Activated naive CD4-positive, alpha-beta T cell treated with Interleukin-2 at 50 U/mL for 16 hours (primary cell): ENCODE results near the gene S1PR2.
"Not testable (repeated sequence)": the region's sequence is repeated elsewhere in the genome, so short reads cannot be mapped to it uniquely, and the experiment has no call there.

Experiments used
- DNase-seq: peaks from one replicate; pipeline ENCODE4 v3.0.0-alpha.2; 2020

The S1PR2 gene

DNA sequence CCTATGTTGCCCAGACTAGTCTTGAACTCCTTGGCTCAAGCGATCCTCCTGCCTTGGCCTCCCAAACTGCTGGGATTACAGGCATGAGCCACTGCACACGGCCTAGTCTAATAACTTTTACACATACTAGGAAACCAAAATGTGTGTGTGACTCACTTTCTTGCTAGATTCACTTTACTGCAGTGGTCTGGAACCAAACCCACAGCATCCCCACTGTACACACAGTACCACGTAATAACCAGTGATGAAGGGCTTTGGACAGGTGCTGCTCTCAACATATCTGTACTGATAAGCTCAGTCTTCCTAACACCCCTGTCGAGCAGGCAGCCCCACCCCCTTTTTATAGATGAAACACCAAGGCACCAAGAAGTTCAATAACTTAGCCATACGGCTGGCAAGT lies 41.5 kb downstream of the S1PR2 start:
- DNase-seq = peak; percentile 25

DNA sequence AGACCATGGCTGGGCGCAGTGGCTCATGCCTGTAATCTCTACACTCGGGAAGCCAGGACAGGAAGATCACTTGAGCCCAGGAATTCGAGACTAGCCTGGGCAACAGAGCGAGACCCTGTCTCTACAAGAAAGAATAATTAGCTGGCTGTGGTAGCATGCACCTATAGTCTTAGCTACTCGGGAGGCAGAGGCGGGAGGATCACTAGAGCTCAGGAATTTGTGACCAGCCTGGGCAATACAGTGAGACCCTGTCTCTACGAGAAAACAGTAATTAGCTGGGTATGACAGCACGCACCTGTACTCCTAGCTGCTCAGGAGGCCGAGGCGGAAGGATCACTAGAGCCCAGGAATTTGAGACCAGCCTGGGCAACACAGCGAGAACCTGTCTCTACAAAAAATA lies 43.8 kb downstream of the S1PR2 start:
- DNase-seq = no peak

DNA sequence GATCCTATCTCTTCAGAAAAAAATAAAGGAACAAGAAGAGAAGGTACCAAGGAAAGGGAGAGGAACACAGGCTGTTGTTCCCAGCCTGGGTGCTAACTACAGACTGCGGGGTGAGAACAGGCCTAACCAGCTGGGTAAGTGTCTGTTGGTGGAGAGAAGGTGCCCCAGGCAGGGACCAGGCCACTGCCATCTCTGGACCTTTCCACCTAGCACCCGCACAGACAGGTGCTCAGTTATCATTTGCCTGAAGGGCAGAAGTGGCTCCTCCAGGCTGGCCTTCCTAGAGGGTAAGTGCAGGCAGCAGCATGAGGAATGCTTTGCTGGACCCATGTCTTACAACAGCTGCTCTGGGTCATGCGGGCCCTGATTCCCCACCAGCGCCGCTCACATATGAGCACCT lies 46.5 kb downstream of the S1PR2 start:
- no peak for DNase-seq

DNA sequence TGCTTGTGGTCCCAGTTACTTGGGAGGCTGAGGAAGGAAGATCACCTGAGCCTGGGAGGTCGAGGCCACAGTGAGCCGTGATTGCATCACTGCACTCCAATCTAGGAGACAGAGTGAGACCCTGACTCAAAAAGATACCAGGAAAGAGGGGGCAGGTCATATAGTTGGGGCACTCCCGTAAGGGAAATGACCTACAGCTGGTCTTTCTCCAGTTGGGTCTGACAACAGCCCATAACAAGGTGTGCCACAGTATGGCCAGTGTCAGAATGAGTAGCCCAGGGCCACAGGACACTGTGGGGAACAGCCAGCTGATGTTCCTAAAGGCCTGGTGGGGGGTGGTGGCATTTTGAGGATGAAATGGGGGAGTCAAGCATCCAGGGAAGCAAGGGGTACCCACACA lies 47.2 kb downstream of the S1PR2 start:
- DNase-seq = no peak

DNA sequence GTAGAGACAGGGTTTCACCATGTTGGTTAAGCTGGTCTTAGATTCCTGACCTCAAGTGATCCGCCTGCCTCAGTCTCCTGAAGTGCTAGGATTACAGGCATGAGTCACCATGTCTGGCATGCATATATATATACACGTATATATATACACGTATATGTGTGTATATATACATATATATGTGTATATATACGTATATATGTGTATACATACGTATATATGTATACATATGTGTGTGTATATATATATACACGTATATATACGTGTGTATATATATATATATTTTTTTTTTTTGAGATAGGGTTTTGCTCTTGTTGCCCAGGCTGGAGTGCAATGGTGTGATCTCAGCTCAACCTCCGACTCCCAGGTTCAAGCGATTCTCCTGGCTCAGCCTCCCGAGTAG lies 48.3 kb downstream of the S1PR2 start:
- no peak for DNase-seq

DNA sequence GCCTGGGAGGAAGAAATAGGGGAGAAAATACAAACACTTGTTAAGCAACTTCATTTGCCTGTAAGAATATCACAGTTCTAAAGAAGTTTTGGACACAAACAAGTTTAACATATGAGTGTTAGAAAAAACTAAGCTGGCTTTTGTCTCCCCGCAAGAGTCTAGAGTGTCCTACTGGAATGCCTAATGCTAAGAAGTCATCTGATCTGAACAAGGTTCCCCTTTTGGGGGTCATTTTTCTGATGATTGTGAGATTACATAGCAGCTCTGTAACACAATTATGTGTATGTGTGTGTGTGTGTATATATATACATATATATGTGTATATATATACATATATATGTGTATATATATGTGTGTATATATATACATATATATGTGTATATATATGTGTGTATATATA lies 49.1 kb downstream of the S1PR2 start:
- DNase-seq = no peak

DNA sequence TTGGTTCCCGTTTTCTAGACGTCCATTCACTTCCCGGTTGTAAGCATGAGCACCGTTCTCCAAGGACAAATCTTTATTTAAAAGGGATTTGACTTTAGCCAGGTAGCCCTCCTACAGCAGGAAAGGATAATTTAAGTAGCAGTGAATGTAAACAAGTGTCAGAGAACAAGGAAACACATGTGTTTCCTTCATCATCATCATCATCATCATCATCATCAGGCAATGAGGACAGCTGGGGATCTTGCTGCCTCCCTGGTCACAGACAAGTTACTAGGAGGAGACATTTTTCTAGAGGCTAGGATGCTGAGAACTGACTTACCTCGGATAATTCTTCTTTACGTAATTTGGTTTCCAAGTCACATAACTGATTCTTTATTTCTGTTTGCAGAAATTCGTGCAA lies 50.7 kb downstream of the S1PR2 start:
- DNase-seq = no peak

DNA sequence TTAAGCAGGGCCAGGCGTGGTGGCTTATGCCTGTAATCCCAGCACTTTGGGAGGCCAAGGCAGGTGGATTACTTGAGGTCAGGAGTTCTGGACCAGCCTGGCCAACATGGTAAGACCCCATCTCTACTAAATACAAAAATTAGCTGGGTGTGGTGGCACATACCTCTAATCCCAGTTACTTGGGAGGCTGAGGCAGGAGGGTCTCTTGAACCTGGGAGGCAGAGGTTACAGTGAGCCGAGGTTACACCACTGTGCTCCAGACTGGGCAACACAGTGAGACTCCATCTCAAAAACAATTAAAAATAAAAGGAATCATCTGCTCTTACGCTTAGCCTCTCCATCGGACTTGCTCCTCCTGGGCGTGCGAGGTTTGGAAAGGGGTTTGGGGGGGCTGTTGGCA lies 51.1 kb downstream of the S1PR2 start:
- DNase-seq = not testable (repeated sequence)

DNA sequence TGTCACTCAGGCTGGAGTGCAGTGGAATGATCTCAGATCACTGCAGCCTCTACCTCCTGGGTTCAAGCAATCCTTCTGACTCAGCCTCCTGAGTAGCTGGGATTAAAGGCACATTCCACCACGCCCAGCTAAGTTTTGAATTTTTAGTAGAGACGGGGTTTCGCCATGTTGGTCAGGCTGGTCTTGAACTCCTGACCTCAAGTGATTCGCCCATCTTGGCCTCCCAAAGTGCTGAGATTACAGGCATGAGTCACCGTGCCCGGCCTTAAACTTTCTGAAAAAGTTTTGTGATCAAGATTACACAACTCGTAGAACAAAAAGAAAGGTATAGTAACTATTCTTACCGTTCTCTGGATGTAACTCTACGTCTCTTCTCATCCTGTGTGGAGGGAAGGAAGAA lies 57.6 kb downstream of the S1PR2 start:
- DNase-seq = no peak
